Osteoblast (primary cell): ENCODE data around the gene CAMTA1. TPM values are rescaled to one million over a fixed set of nuclear protein-coding genes. Genes with fewer than 3 reads are reported as not detected.

Source experiments
- DNase-seq: peaks from one replicate; pipeline ENCODE4 v3.0.0; 2011; ENCODE audit warnings: low spot score, mixed read lengths; ENCODE audit not compliant: insufficient read length; ENCODE audit errors: missing footprints
- H2AFZ ChIP-seq: 2 replicates; pipeline ENCODE4 v1.6.0; 2011; ENCODE audit warnings: mild to moderate bottlenecking, low read length
- H3K27ac ChIP-seq: 2 replicates; pipeline ENCODE4 v1.5.1; 2011; ENCODE audit warnings: mild to moderate bottlenecking, low read depth, low read length, moderate library complexity
- H3K27me3 ChIP-seq: 2 replicates; pipeline ENCODE4 v1.6.0; 2012; ENCODE audit warnings: mild to moderate bottlenecking, control low read depth, inconsistent platforms, low read length, moderate library complexity; ENCODE audit not compliant: insufficient read depth
- H3K36me3 ChIP-seq: 2 replicates; pipeline ENCODE4 v1.5.1; 2011; ENCODE audit warnings: mild to moderate bottlenecking, low read length, control low read depth, moderate library complexity; ENCODE audit not compliant: insufficient read depth
- H3K4me1 ChIP-seq: 2 replicates; pipeline ENCODE4 v1.5.1; 2011; ENCODE audit warnings: mild to moderate bottlenecking, low read length, control low read depth, moderate library complexity; ENCODE audit not compliant: insufficient read depth
- H3K4me2 ChIP-seq: 2 replicates; pipeline ENCODE4 v1.6.0; 2011; ENCODE audit warnings: mild to moderate bottlenecking, low read length; ENCODE audit not compliant: insufficient read depth
- H3K4me3 ChIP-seq: fragments of 200-600 bp; sonication (generic); 3 replicates; pipeline ENCODE4 v1.5.1; 2012; ENCODE audit warnings: mild to moderate bottlenecking, low read length, inconsistent platforms; ENCODE audit not compliant: insufficient read depth
- H3K79me2 ChIP-seq: 2 replicates; pipeline ENCODE4 v1.6.0; 2012; ENCODE audit warnings: mild to moderate bottlenecking, low read length, control low read depth, inconsistent platforms; ENCODE audit not compliant: insufficient read depth
- H3K9me3 ChIP-seq: 2 replicates; pipeline ENCODE4 v1.5.1; 2011; ENCODE audit warnings: low read depth, low read length, control low read depth
- H4K20me1 ChIP-seq: 2 replicates; pipeline ENCODE4 v1.6.0; 2012; ENCODE audit warnings: mild to moderate bottlenecking, low read length, control low read depth; ENCODE audit not compliant: insufficient read depth
- CTCF ChIP-seq: IDR thresholded peaks from 2 replicates; pipeline ENCODE4 v1.5.1; 2011; ENCODE audit warnings: mild to moderate bottlenecking, low read depth, low read length, moderate library complexity; ENCODE audit errors: extremely low read depth
- total RNA-seq: library from RNA; depleted of rRNA; stranded (reverse); fragments of >200 nt; gene quantifications from 2 replicates; pipeline ENCODE4 v1.2.3, GENCODE V29; 2012

Gene CAMTA1
- total RNA-seq, 1 donor: 47.4 TPM

GRCh38 chr1:7478142-7478790, 693.0 kb downstream of the CAMTA1 start:
- peak; percentile 80 for DNase-seq
- Histone ChIP-seq H3K36me3 (no peaks in the 10 kb centered on the region), H4K20me1 (no peaks in the 10 kb centered on the region), H3K27ac (peak overlapping the region; percentile 83), H3K9me3 (no peaks in the 10 kb centered on the region), H2AFZ (peak overlapping the region; percentile 1), H3K4me1 (peaks cover 10% of the 10 kb centered on the region), H3K4me3 (no peak overlapping the region), H3K79me2 (no peaks in the 10 kb centered on the region), H3K4me2 (peak overlapping the region; percentile 12), H3K27me3 (peaks cover 3% of the 10 kb centered on the region)
- no peak for TF ChIP-seq CTCF

GRCh38 chr1:7478809-7479499, 693.7 kb downstream of the CAMTA1 start:
- no peak overlapping the region for H3K4me3 ChIP-seq
- H3K9me3 ChIP-seq: no peaks in the 10 kb centered on the region
- H3K4me2 ChIP-seq: peak overlapping the region; percentile 12
- no peaks in the 10 kb centered on the region for H3K36me3 ChIP-seq
- no peak for TF ChIP-seq CTCF
- peaks cover 3% of the 10 kb centered on the region for H3K27me3 ChIP-seq
- peak; percentile 98 for DNase-seq
- peaks cover 10% of the 10 kb centered on the region for H3K4me1 ChIP-seq
- H2AFZ ChIP-seq: peak overlapping the region; percentile 1
- peak overlapping the region; percentile 83 for H3K27ac ChIP-seq
- no peaks in the 10 kb centered on the region for H3K79me2 ChIP-seq
- H4K20me1 ChIP-seq: no peaks in the 10 kb centered on the region

- Histone ChIP-seq H3K27me3 (peaks cover 3% of the 10 kb centered on the region), H3K79me2 (no peaks in the 10 kb centered on the region), H3K9me3 (no peaks in the 10 kb centered on the region), H4K20me1 (no peaks in the 10 kb centered on the region), H3K4me3 (no peak overlapping the region), H2AFZ (no peak overlapping the region), H3K27ac (peak overlapping the region; percentile 48), H3K4me2 (no peak overlapping the region), H3K4me1 (peaks cover 10% of the 10 kb centered on the region), H3K36me3 (no peaks in the 10 kb centered on the region)
- DNase-seq: peak; percentile 52
- TF ChIP-seq CTCF: no peak
Observed at GRCh38 chr1:7479571-7479970, 694.3 kb downstream of the CAMTA1 start.

GRCh38 chr1:7481194-7481593, 695.9 kb downstream of the CAMTA1 start:
- H3K4me3 ChIP-seq: no peak overlapping the region
- H3K27ac ChIP-seq: no peak overlapping the region
- no peak for TF ChIP-seq CTCF
- no peak overlapping the region for H3K4me2 ChIP-seq
- peak; percentile 37 for DNase-seq
- no peaks in the 10 kb centered on the region for H3K79me2 ChIP-seq
- H2AFZ ChIP-seq: no peak overlapping the region
- H3K9me3 ChIP-seq: no peaks in the 10 kb centered on the region
- no peaks in the 10 kb centered on the region for H3K36me3 ChIP-seq
- peaks cover 3% of the 10 kb centered on the region for H3K27me3 ChIP-seq
- peaks cover 10% of the 10 kb centered on the region for H3K4me1 ChIP-seq
- H4K20me1 ChIP-seq: no peaks in the 10 kb centered on the region
